Measurements from ENCODE around the gene ZC3H12D. TPM values are rescaled to one million over a fixed set of nuclear protein-coding genes. Genes with fewer than 3 reads are reported as not detected.

Gene ZC3H12D
- total and polyA plus RNA-seq, 2 experiments from 2014 or later: 0.07 TPM; not detected in 1

DNA sequence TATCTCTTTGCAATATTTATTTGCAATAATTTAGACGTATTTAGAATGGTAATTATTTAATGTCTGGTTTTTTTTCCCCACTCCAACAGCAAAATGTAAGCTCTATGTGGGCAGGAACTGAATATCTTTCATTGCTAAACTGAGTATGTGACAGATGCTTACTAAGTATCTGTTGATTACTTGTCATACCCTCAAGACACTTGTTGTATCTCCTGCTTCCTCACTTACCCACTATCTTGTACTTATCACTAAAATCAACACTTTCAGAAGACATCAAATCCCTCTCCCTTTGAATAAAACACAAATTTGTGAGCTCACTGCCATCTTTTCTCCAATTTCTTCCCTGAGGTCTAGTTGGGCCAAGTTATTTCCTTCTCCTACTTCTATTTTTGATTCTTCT, 30.7 kb upstream of the ZC3H12D start (continued):
- TF ChIP-seq, protein P1, sequence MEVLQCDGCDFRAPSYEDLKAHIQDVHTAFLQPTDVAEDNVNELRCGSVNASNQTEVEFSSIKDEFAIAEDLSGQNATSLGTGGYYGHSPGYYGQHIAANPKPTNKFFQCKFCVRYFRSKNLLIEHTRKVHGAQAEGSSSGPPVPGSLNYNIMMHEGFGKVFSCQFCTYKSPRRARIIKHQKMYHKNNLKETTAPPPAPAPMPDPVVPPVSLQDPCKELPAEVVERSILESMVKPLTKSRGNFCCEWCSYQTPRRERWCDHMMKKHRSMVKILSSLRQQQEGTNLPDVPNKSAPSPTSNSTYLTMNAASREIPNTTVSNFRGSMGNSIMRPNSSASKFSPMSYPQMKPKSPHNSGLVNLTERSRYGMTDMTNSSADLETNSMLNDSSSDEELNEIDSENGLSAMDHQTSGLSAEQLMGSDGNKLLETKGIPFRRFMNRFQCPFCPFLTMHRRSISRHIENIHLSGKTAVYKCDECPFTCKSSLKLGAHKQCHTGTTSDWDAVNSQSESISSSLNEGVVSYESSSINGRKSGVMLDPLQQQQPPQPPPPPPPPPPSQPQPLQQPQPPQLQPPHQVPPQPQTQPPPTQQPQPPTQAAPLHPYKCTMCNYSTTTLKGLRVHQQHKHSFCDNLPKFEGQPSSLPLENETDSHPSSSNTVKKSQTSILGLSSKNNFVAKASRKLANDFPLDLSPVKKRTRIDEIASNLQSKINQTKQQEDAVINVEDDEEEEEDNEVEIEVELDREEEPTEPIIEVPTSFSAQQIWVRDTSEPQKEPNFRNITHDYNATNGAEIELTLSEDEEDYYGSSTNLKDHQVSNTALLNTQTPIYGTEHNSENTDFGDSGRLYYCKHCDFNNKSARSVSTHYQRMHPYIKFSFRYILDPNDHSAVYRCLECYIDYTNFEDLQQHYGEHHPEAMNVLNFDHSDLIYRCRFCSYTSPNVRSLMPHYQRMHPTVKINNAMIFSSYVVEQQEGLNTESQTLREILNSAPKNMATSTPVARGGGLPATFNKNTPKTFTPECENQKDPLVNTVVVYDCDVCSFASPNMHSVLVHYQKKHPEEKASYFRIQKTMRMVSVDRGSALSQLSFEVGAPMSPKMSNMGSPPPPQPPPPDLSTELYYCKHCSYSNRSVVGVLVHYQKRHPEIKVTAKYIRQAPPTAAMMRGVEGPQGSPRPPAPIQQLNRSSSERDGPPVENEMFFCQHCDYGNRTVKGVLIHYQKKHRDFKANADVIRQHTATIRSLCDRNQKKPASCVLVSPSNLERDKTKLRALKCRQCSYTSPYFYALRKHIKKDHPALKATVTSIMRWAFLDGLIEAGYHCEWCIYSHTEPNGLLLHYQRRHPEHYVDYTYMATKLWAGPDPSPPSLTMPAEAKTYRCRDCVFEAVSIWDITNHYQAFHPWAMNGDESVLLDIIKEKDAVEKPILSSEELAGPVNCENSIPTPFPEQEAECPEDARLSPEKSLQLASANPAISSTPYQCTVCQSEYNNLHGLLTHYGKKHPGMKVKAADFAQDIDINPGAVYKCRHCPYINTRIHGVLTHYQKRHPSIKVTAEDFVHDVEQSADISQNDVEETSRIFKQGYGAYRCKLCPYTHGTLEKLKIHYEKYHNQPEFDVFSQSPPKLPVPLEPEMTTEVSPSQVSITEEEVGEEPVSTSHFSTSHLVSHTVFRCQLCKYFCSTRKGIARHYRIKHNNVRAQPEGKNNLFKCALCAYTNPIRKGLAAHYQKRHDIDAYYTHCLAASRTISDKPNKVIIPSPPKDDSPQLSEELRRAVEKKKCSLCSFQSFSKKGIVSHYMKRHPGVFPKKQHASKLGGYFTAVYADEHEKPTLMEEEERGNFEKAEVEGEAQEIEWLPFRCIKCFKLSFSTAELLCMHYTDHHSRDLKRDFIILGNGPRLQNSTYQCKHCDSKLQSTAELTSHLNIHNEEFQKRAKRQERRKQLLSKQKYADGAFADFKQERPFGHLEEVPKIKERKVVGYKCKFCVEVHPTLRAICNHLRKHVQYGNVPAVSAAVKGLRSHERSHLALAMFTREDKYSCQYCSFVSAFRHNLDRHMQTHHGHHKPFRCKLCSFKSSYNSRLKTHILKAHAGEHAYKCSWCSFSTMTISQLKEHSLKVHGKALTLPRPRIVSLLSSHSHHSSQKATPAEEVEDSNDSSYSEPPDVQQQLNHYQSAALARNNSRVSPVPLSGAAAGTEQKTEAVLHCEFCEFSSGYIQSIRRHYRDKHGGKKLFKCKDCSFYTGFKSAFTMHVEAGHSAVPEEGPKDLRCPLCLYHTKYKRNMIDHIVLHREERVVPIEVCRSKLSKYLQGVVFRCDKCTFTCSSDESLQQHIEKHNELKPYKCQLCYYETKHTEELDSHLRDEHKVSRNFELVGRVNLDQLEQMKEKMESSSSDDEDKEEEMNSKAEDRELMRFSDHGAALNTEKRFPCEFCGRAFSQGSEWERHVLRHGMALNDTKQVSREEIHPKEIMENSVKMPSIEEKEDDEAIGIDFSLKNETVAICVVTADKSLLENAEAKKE (CRISPR knock-in tag; IDR thresholded peaks at IDR 0.05): no peak
- TF ChIP-seq ETS1 (IDR thresholded peaks at IDR 0.05): no peak
- TF ChIP-seq JUNB (IDR thresholded peaks at IDR 0.05; ENCODE audit: unreplicated experiment): no peak
- TF ChIP-seq, protein P2, sequence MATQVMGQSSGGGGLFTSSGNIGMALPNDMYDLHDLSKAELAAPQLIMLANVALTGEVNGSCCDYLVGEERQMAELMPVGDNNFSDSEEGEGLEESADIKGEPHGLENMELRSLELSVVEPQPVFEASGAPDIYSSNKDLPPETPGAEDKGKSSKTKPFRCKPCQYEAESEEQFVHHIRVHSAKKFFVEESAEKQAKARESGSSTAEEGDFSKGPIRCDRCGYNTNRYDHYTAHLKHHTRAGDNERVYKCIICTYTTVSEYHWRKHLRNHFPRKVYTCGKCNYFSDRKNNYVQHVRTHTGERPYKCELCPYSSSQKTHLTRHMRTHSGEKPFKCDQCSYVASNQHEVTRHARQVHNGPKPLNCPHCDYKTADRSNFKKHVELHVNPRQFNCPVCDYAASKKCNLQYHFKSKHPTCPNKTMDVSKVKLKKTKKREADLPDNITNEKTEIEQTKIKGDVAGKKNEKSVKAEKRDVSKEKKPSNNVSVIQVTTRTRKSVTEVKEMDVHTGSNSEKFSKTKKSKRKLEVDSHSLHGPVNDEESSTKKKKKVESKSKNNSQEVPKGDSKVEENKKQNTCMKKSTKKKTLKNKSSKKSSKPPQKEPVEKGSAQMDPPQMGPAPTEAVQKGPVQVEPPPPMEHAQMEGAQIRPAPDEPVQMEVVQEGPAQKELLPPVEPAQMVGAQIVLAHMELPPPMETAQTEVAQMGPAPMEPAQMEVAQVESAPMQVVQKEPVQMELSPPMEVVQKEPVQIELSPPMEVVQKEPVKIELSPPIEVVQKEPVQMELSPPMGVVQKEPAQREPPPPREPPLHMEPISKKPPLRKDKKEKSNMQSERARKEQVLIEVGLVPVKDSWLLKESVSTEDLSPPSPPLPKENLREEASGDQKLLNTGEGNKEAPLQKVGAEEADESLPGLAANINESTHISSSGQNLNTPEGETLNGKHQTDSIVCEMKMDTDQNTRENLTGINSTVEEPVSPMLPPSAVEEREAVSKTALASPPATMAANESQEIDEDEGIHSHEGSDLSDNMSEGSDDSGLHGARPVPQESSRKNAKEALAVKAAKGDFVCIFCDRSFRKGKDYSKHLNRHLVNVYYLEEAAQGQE (IDR thresholded peaks at IDR 0.05; ENCODE audit: unreplicated experiment): no peak
